ENCODE data around the gene ARHGEF10L. TPM values are rescaled to one million over a fixed set of nuclear protein-coding genes. Genes with fewer than 3 reads are reported as not detected.

The ARHGEF10L gene
- total RNA-seq, 2 donors from 2014 or later: 26.0 to 39.7 TPM

- 73% methylated on average over 4 of the region's 4 CpGs for whole genome bisulfite sequencing
- H3K27ac ChIP-seq: no peak overlapping the region
Measured at GRCh38 chr1:17614586-17614985, 75.1 kb downstream of the ARHGEF10L start.

GRCh38 chr1:17615157-17615556 lies 75.7 kb downstream of the ARHGEF10L start:
- Histone ChIP-seq H3K4me3 (no peak overlapping the region), H3K27me3 (replicated peaks; ENCODE audit: insufficient read depth) (no peaks in the 10 kb centered on the region), H3K27ac (no peak overlapping the region), H3K9me3 (no peaks in the 10 kb centered on the region), H3K4me1 (replicated peaks) (no peaks in the 10 kb centered on the region), H3K36me3 (peaks cover 0 to 7% of the 10 kb centered on the region in 2 donors)
- intact Hi-C loops (cut with DNase I): loop anchor here (10.0 kb wide), 1 partner anchor 190 kb away; no protein-coding TSS in a partner anchor
- no peak for DNase-seq (ENCODE audit: low spot score)
- no peak for TF ChIP-seq POLR2A (IDR thresholded peaks at IDR 0.05)
- TF ChIP-seq POLR2AphosphoS5 (IDR thresholded peaks at IDR 0.05): no peak
- no peak for TF ChIP-seq CTCF (IDR thresholded peaks at IDR 0.05)
- 91% methylated on average over 11 of the region's 11 CpGs for WGBS

More at GRCh38 chr1:17614586-17614985, 75.1 kb downstream of the ARHGEF10L start:
- no peak for DNase-seq (ENCODE audit: low spot score)
- Histone ChIP-seq H3K36me3 (peaks cover 0 to 7% of the 10 kb centered on the region in 2 donors), H3K4me1 (replicated peaks) (no peaks in the 10 kb centered on the region), H3K4me3 (no peak overlapping the region), H3K9me3 (no peaks in the 10 kb centered on the region), H3K27me3 (replicated peaks; ENCODE audit: insufficient read depth) (no peaks in the 10 kb centered on the region)
- intact Hi-C loops (cut with DNase I): loop anchor here (10.0 kb wide), 1 partner anchor 190 kb away; no protein-coding TSS in a partner anchor
- no peak for TF ChIP-seq POLR2A (IDR thresholded peaks at IDR 0.05)
- TF ChIP-seq POLR2AphosphoS5 (IDR thresholded peaks at IDR 0.05): no peak

GRCh38 chr1:17615959-17616358 lies 76.5 kb downstream of the ARHGEF10L start:
- 93% methylated on average over 17 of the region's 17 CpGs for WGBS
- DNase-seq (ENCODE audit: low spot score): no peak
- no peaks in the 10 kb centered on the region for H3K9me3 ChIP-seq
- intact Hi-C loops (cut with DNase I): loop anchor here (10.0 kb wide), 1 partner anchor 191 kb away; no protein-coding TSS in a partner anchor
- H3K4me3 ChIP-seq: no peak overlapping the region
- H3K27ac ChIP-seq: no peak overlapping the region
- no peaks in the 10 kb centered on the region for H3K27me3 ChIP-seq (replicated peaks; ENCODE audit: insufficient read depth)
- TF ChIP-seq POLR2A (IDR thresholded peaks at IDR 0.05) (no peak), CTCF (IDR thresholded peaks at IDR 0.05) (no peak), POLR2AphosphoS5 (IDR thresholded peaks at IDR 0.05) (no peak)
- peaks cover 0 to 2% of the 10 kb centered on the region in 2 donors for H3K36me3 ChIP-seq
- no peaks in the 10 kb centered on the region for H3K4me1 ChIP-seq (replicated peaks)

GRCh38 chr1:17616731-17617279 lies 77.3 kb downstream of the ARHGEF10L start:
- no peak overlapping the region for H3K27ac ChIP-seq
- no peak overlapping the region for H3K4me3 ChIP-seq
- no peaks in the 10 kb centered on the region for H3K4me1 ChIP-seq (replicated peaks)
- intact Hi-C loops (cut with DNase I): loop anchor here (10.0 kb wide), 1 partner anchor 192 kb away; no protein-coding TSS in a partner anchor
- no peaks in the 10 kb centered on the region for H3K9me3 ChIP-seq
- no peak for DNase-seq (ENCODE audit: low spot score)
- no peaks in the 10 kb centered on the region for H3K27me3 ChIP-seq (replicated peaks; ENCODE audit: insufficient read depth)
- TF ChIP-seq CTCF (IDR thresholded peaks at IDR 0.05): no peak
- no peak for TF ChIP-seq POLR2AphosphoS5 (IDR thresholded peaks at IDR 0.05)
- TF ChIP-seq POLR2A (IDR thresholded peaks at IDR 0.05): no peak
- no peaks in the 10 kb centered on the region for H3K36me3 ChIP-seq
- 95% methylated on average over 12 of the region's 12 CpGs for WGBS

GRCh38 chr1:17617787-17618557 lies 78.5 kb downstream of the ARHGEF10L start:
- H3K36me3 ChIP-seq: peaks cover 1 to 8% of the 10 kb centered on the region in 2 donors
- TF ChIP-seq POLR2AphosphoS5 (IDR thresholded peaks at IDR 0.05) (peak; percentile 11), POLR2A (IDR thresholded peaks at IDR 0.05) (no peak)
- H3K27me3 ChIP-seq (replicated peaks; ENCODE audit: insufficient read depth): no peaks in the 10 kb centered on the region
- intact Hi-C loops (cut with DNase I): loop anchor here (10.0 kb wide), 1 partner anchor 193 kb away; no protein-coding TSS in a partner anchor
- no peak overlapping the region for H3K4me3 ChIP-seq
- peak overlapping the region; percentile 46 to 67 for H3K27ac ChIP-seq
- DNase-seq (ENCODE audit: low spot score): no peak
- no peaks in the 10 kb centered on the region for H3K9me3 ChIP-seq
- WGBS: 52% methylated on average over 27 of the region's 27 CpGs
- no peaks in the 10 kb centered on the region for H3K4me1 ChIP-seq (replicated peaks)

Measured in prostate gland (tissue), 2 donors.